Stimulated activated CD4-positive, alpha-beta T cell treated with anti-CD3 and anti-CD28 coated beads, Interleukin-2, amount 100 ng/mL, for 48 hours (primary cell): Measurements from ENCODE around the gene CPEB4.

Source experiments
- DNase-seq, 2 donors: peaks; one replicate each; pipeline ENCODE4 v3.0.0-alpha.2; 2020

The CPEB4 gene

GRCh38 chr5:173859408-173860159 lies 28.6 kb upstream of the CPEB4 start:
- no peak for DNase-seq

GRCh38 chr5:173862047-173862477 lies 26.1 kb upstream of the CPEB4 start:
- DNase-seq: no peak

GRCh38 chr5:173863359-173863758 lies 24.8 kb upstream of the CPEB4 start:
- DNase-seq: no peak

GRCh38 chr5:173864126-173865050 lies 23.8 kb upstream of the CPEB4 start:
- DNase-seq: no peak

- no peak for DNase-seq
Observed at GRCh38 chr5:173866243-173866857, 21.8 kb upstream of the CPEB4 start.

GRCh38 chr5:173866858-173867679 lies 21.1 kb upstream of the CPEB4 start:
- no peak for DNase-seq

- no peak for DNase-seq
Observed at GRCh38 chr5:173868096-173868880, 19.9 kb upstream of the CPEB4 start.

- no peak for DNase-seq
Observed at GRCh38 chr5:173869316-173869715, 18.8 kb upstream of the CPEB4 start.

- DNase-seq: no peak
Observed at GRCh38 chr5:173872957-173873305, 15.2 kb upstream of the CPEB4 start.

GRCh38 chr5:173873306-173873922 lies 14.7 kb upstream of the CPEB4 start:
- no peak for DNase-seq

- DNase-seq: no peak
Observed at GRCh38 chr5:173875189-173875588, 13.0 kb upstream of the CPEB4 start.

- DNase-seq: no peak
Observed at GRCh38 chr5:173878224-173878967, 9.8 kb upstream of the CPEB4 start.

- DNase-seq: no peak
Observed at GRCh38 chr5:173880306-173880985, 7.7 kb upstream of the CPEB4 start.

GRCh38 chr5:173881811-173882575 lies 6.2 kb upstream of the CPEB4 start:
- no peak for DNase-seq

GRCh38 chr5:173882632-173883031 lies 5.5 kb upstream of the CPEB4 start:
- DNase-seq: no peak

- DNase-seq: no peak
Observed at GRCh38 chr5:173883347-173883924, 4.7 kb upstream of the CPEB4 start.

- no peak for DNase-seq
Observed at GRCh38 chr5:173884402-173885053, 3.6 kb upstream of the CPEB4 start.

GRCh38 chr5:173885054-173885443 lies 3.1 kb upstream of the CPEB4 start:
- no peak for DNase-seq
